SIG-M5 treated with dmso at 0.1 percent for 504 hours (cell line): ENCODE measurements around the gene SIN3B.

Experiments used
- DNase-seq: peaks from one replicate; lab custom pipeline; 2025; ENCODE audit not compliant: unreplicated experiment; lab: John Stamatoyannopoulos, UW

SIN3B gene

DNA sequence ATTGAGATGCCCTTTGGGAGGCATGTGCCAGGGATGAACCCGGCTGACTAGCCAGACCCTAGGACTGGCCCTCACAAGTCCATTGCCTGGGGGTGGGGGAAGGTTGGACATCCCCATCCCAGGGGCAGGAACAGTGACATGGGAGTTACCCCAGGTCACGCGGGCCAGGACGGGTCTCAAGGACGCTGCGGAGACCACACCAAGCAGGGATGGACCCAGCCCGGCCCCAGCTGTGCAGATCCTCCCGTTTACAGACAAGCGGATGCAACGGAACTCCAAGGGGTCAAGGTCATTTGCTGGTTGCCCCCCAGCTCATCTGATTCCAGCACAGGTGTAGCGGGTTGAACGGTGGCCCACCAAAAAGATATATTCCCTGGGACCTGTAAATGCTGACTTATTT, 79.6 kb downstream of the SIN3B start:
- DNase-seq: no peak

DNA sequence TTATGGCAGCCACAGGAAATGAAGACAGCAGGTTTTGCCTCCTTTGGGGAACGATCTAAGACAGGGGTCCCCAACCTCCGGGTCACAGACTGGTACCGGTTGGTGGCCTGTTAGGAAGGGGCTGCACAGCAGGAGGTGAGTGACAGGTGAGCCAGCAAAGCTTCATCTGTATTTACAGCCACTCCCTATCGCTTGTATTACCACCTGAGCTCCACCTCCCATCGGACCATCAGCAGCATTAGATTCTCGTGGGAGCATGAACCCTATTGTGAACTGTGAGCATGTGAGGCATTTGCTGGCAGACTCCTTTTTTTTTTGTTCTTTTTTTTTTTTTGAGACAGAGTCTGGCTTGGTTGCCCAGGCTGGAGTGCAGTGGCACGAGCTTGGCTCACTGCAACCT, 81.8 kb downstream of the SIN3B start:
- no peak for DNase-seq

DNA sequence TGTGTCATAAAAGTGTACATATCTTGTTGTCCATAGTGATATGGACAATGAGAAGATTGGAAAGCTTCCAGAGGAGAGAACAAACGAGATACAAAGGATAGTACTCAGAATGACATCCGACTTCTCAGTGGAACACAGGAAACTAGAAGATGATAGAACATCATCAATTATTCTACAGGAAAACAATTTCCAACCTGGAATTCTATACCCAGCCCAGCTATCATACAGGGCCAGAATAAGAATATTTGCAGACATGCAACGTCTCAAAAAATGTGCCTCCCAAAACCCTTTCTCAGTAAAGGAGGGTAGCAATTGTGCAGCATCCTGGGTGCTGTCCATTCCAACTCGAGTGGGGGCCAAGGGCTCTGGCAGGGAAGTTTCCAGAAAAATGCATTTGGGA, 83.6 kb downstream of the SIN3B start:
- DNase-seq: no peak

DNA sequence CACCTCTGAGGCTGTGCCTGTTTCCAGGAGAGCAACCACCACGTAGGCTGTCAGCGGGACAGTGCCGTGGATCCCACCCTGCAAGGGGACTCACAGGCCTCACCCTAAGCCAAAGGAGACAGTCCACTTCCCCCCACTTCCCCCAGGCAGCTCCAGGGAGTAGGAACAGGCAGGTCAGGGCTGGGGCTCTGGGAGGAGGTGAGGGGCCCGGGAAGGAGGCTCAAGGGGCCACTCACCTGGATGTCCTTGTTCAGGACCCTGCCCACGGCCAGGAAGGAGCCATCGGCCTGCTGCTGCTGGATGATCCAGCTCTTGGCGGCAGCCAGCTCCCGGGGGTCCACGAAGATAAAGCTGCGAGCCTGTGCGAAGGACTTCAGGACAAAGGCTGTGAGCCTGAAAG, 85.2 kb downstream of the SIN3B start:
- no peak for DNase-seq

DNA sequence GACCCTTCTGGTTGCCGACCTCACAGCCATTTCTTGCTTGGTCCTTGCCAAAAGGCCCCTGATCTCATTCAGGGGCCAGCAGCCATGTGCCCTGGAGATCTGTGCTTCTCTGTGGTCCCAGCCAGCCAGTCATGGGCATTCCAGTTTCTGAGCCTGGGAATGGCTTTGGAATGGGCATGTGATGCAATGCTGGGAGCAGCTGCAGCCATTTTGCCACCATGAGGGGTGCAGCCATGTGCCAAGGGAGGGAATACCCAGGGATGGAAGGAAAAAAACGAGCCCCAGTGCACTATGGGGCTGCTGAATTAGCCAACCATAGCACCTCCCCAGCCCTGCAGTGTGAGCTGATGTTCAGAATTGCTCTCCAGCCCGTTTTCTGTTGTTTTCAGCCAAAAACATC, 85.9 kb downstream of the SIN3B start:
- no peak for DNase-seq

DNA sequence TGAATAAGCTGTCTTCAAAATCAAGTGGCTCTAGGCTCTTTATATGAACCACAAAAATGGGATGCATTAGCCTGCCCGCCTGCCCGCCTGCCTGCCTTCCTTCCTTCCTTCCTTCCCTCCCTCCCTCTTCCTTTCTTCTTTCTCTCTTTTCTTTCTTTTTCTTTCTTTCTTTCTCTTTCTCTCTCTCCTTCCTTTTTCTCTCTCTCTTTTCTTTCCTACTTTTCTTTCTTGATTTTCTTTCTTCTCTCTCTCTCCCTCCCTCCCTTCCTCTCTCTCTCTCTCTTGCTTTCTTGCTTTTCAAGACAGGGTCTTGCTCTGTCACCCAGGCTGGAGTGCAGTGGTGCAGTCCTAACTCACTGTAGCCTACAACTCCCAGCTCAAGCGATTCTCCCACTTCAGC, 86.5 kb downstream of the SIN3B start:
- no peak for DNase-seq

DNA sequence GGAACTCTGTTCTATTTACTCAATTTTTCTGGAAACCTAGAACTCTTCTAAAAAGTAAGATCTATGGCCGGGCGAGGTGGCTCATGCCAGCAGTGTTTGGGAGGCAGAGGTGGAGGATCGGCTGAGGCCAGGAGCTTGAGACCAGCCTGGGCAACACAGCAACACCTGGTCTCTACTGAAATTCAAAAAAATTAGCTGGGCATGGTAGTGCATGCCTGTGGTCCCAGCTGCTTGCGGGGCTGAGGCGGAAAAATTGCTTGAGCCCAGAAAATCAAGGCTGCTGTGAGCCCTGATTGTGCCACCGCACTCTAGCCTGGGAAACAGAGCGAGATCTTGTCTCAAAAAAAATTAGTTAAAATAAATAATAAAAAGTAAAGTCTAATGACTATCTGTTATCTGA, 88.2 kb downstream of the SIN3B start:
- DNase-seq: no peak

DNA sequence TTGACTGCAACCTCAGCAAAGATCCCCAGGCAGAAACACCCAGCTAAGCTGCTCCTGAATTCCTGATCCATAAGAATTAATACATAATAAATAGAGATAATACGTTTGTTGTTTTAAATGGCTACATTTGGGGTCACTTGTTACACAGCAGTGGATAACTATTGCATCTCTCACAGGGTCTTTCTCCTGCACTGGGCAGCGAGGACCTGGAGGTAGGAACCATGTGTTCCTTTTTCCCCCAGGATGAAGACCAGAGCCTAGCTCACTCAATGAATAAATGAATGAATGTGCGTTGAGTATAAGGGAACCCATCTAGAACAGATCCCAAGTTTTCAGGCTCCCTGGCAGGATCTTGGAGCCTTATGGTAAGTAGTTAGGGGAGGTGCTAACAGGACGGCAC, 90.3 kb downstream of the SIN3B start:
- DNase-seq: no peak

DNA sequence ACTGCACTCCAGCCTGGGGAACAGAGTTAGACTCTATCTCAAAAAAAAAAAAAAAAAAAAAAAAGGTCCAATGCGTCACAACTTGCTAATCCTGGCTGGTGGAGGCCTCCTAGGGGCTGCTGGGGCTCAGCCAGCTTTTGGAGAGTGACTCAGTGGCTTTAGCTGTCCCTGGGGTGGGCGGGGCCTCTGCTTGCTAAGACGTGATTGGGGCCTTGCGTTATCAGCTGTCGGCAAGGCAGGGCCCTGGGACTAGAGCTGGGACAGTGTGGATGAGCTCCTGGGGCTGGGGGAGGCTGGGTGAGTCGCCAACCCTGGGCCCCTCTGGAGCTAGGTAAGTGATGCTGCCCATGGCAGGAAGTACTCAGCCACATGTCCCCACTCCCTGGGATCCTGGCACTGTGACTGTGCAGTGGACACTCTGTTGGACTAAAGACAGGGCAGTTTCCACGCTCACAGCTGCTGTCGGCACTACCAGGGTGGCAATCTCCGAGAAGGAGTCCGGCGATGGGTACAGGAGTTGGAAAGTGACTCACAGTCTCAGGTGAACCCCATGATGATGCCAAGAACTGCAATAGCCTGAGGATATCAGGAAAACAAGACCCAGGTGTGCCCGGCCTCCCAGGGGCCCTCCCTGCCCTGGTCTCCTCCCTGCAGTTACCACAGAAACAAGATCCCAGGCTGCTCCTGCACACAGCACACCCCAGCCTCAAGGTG, 91.8 kb downstream of the SIN3B start:
- DNase-seq: peak; percentile 4

DNA sequence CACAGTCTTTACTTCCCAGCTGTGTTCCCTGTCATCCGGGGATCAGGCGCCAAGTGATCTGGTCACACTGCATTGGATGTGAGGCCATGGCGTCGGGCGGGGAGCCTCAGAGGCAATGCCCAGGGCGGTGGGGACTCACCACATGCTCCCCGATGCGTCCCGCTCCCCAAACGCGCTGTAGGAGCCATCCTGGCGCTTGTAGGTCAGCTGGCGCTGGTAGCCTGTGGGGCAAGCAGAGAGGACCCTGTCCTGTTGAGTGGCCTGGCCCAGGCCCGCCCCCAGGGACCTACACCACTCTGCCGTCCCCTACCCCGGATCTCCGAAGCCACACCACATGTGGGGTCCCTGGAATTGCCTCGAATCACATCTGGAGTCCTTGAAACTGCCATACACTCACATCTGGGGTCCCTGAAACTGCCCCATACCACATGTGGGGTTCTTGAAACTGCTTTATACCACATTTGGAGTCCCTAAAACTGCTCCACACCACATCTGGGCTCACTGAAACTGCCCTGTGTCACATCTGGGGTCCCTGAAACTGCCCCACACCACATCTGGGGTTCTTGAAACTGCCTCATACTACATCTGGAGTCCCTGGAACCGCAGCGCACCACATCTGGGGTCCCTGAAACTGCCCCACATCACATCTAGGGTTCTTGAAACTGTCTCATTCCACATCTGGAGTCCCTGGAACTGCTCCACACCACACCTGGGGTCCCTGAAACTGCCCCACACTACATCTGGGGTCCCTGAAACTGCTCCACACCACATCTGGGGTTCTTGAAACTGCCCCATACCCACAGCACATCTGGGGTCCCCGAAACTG, 92.8 kb downstream of the SIN3B start:
- DNase-seq: no peak

DNA sequence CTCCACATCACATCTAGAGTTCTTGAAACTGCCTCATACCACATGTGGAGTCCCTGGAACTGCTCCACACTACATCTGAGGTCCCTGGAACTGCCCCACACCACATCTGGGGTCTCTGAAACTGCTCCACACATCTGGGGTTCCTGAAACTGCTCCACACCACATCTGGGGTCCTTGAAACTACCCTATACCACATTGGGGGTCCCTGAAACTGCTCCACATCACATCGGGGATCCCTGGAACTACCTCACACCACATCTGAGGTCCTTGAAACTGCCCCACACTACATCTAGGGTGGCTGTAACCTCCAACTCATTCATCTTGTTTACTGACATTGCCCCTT, 93.4 kb downstream of the SIN3B start:
- DNase-seq: no peak

DNA sequence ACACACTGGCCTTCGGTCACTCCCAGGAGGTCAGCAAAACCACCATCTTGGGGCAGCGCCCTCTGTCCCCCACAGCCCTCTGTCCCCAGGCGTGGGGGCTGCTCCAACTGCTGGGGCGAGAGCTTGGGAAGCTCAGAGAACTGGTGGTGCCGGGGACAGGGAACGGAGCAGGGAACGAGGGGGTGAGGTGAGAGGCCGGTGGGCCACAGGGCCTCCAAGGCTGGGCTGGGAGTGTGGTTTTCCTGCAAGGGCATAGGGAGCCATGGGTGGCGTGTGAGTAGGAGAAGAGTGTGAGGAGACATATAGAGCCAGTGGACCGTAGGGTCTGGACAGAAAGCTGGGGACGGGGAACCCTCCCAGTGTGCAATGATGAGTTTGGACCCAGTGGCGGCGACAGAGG, 93.8 kb downstream of the SIN3B start:
- no peak for DNase-seq

DNA sequence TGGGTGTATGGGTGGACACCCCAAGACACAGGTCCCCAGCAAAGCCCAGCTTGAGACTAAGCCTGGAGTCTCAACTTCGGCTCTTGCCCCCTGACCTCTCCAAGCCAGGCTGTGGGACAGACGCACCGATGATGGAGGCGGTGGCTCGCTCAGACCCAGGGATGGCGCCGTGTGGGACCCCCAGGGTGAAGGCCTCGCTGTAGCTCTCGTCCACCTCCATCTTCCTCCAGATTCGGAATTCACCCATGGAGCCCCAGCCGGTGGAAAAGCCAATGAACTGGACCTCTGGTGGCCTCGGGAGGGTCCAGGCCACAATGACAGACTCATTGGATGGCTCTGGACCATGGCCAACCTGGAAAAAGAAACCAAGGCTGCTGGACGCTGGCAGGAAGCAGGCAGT, 98.7 kb downstream of the SIN3B start:
- DNase-seq: no peak

DNA sequence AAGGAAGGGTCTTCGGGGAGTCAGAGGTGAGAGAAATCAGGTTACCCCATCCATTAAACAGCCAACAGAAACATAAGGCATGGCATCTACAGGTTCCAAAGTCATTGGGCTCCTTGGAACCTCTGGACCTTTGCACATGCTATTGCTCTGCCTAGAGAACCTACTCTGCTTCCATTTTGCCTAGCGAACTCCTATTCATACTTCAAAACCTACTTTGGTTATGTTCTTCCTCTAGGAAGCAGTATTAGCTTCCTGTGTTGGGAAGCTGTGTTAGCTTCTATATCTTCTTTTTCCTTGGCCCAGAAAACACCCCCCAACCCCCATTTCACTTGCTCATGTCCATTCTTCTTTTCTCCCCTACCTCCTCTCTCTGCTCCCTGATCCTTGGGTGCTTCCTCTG, 99.2 kb downstream of the SIN3B start:
- no peak for DNase-seq

DNA sequence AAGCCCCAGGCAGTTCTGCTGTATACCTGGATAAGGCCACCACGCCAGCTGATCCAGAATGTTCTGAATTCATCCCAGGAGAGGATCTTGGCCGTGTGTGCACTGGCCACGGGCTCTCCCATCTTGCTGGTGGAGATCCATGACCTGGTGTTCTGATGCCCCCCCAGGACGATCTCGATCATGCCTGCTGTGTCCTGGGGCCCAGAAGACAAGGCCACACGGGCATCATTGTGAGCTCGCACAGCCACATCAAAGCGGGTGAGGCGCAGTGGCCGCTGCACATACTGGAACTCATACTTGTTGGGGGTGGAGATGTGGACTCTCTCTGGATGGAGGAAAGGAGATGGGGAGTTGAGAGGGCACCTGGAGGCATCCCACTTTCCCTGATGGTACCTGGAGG, 99.7 kb downstream of the SIN3B start:
- DNase-seq: no peak
